NOMO-1 (cell line): ENCODE results near the gene MGAT4B.
A peak's percentile ranks its signal among the peaks of the same experiment; 100 is the strongest.
"Not testable (repeated sequence)": the region's sequence is repeated elsewhere in the genome, so short reads cannot be mapped to it uniquely, and the experiment has no call there.

Experiments
- DNase-seq, 2 experiments: peaks; one replicate each; lab custom pipeline; 2025; ENCODE audit not compliant: unreplicated experiment in 2 of 2; lab: John Stamatoyannopoulos, UW

Gene MGAT4B

DNA sequence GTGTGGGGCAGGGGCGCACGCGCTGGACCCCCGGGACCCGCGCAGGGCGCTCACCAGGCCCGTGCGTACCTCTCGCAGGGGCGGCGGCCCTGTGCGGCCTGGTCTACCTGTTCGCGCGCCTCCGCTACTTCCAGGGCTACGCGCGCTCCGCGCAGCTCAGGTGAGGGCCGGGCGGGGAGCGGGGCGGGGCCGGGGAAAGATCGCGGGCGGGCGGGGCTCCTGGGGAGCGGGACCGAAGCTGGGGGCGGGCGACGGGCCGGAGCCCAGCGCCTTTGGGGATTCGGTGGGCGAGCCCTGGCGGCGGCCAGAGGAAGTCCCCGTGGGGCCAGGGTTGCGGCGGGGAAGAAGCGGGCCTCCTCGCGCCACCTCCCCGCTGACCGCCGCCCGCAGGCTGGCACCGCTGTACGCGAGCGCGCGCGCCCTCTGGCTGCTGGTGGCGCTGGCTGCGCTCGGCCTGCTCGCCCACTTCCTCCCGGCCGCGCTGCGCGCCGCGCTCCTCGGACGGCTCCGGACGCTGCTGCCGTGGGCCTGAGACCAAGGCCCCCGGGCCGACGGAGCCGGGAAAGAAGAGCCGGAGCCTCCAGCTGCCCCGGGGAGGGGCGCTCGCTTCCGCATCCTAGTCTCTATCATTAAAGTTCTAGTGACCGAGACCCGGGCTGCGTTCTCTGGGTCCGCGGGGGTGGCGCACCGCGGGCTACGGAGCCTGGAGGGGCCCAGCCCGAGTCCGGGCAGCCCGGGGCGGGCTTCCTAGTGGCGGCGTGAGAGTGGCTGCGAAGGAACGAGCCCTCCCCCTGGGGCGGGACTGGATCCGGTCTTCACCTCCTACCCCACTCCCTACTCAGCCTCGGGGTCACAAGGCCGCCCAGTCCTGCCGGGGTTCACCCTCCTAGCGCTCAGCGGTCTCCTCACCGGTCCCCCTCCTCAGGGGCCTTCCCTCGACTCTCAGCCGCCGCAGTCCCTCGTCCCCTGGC, 10.5 kb downstream of the MGAT4B start:
- DNase-seq, result peak; percentile 81 to 89

DNA sequence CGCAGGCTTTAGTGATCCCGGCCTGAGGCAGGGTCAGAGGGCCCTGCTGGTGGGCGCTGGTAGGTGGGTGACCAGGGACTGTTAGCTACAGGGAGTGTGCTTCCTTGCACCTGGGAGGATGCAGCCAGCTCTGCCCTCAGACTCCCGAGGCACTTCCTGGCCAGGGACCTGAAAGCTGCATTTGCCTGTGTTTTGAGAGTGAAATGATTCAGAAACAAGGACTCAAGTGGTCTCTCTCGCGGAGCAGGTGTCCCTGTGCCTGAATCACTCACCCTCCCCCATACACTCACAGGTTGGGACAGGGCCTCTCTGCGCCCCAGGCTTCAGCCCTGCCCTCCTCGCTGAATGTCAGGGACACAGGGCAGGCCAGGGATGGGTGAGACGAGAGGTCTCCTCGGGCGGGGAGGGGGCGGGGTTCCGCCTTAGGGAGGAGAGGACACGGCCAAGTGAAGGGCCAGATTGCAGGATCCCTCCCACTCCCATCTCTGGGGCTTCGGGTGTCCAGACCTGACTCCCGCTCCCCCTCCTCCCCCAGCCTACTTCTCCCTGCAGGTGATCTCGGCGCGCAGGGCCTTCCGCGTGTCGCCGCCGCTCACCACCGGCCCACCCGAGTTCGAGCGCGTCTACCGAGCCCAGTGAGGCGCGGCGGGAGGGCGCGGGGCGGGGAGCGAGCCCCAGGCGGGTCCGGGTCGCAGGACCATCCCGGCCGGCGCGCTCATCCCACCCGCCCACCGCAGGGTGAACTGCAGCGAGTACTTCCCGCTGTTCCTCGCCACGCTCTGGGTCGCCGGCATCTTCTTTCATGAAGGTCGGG, 11.4 kb downstream of the MGAT4B start:
- no peak for DNase-seq

DNA sequence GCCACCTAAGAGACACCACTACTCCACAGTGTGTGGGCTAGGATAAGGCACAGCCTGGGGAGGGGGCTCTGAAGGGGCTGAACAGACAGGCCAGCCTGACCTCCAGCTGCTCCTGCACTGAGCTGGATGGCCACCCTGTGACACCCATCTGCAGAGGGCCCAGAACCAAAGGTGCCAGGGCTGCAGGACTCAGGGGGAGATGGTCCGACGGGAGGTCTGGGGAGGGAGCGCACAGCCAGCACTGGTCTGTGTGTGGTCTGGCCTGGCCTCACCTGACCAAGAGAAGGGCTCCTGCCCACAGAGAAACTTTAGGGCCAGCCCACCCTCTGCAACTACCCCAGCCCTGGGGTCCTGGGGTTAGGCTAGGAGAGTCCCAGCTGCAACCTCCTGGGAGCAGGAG, 12.1 kb downstream of the MGAT4B start:
- no peak for DNase-seq

DNA sequence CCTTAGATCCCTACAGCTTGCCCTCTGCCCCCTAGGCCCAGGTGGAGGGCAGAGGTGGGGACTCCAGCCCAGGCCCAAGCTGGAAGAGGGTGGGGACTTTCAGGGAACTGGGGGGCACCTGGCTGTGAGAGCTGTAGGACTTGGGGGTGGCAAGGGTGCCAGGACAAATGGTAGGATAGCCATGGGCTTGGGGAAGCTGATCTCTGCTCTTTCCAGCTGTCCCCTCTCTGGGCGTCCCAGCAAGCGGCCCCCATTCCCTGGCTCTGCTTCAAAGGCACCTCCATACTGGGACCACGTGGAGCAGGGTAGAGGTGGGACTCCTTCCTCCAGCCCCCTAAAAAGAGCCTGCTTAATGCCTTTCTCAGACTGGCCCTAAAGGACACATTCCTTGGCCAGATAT, 12.5 kb downstream of the MGAT4B start:
- no peak for DNase-seq

DNA sequence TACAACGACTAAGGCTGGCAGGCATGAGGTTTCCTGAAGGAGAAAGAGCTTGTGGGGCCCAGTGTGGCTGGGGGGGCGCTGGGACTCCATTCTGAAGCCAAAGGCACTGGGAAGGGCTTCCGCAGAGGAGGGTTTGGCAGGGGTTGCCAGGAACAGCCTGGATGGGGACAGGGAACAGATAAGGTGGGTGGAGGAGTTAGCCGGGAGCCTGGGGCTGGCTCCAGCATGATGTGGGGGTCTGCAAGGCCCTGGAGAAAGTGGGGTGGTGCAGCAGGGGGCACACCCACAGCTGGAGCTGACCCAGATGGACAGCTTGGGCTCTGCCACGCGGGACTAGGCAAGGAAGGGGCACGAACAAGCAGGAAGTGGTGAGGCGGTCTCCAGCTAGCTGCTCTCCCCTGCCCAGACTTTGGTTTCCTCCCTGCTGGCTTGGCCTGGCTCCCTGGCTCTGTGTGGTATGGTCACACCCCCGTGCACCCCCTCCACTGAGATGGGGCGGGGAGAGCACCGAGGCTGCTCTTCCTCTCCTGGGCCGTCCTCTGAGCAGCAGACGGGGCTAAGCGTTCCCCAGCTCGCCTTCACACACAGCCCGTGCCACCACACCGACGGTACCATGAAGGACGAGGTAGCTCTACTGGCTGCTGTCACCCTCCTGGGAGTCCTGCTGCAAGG, 13.1 kb downstream of the MGAT4B start, which contains the start of gene LTC4S:
TSS of gene LTC4S (plus strand) at position 519 of the 672 bp plus-strand sequence. CDS start at position 614, 95 bp downstream.
- DNase-seq, result peak; percentile 87 to 91

DNA sequence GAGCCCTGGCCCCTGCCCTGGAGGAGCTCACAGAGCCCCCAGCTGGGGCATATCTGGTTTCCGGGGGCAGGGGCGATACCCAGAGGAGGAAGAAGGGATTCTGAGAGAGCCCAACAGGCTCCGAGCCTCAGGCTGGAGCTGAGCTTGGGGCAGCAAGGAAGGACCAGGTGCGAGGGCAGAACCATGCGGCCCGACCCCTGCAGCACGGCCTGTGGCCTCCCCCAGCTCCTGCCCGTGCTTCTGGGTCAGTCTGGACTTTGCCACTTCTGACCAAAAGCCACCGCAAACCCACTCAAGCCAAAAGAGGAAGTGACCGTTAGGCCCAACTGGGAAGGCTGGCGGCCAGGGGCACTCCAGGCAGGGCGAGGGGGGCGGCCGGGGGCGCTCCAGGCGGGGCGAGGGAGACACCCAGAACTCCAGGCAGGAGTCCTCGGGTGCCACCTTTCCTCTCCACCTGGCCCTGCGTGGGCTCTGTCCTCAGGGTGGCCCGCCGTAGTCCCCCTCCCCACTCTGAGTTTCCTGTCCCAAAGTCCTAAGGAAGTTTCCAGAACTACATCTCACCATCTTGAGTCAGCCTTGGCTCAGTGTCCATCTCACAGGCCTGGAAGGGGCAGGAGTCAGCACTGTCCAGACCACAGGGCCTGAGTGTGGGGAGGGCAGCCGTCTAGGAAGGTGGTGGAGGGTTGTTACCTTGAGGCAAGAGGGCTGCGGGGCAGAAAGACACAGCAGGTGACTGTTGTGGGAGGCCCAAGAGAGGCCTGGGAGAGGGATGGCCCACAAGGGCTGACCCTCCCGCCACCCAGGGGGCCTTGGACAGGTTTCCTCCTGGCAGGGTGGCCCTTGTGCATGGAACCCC, 13.8 kb downstream of the MGAT4B start:
- DNase-seq, result peak in 1 of 2 experiments; percentile 20

DNA sequence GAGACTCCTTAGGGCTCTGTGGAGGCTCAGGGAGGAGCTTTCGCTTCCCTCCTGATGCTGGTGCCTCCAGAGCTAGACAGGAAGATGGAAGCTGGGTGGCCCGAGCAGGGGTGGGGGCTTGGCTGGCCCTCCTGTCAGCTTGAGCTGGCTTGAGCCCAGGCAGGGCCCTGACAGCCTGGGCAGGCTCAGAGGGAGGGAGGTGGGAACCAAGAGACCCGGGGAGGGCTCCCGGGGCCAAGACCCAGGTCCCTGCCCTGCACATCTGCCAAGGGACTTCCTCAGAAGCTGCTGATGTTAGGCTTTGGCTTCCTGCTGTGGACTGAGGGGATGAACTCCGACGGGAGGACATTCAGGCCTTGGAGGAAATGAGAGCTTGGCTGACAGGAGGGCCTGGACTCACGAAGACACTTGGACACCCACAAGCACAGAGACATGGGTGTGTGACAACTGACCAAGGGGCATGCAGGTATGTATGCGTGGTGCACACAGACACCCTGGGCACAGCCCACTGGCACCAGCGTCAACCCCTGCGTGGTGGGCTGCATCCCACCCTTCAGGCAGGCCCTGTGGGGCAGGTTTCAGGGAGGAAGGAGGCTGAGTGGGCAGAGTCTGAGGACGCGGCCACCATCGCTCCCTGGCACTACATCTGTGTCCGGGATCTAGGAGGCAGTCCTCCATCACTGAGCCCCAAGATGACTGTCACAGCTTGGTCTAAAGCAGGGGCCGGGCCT, 14.6 kb downstream of the MGAT4B start:
- no peak for DNase-seq

DNA sequence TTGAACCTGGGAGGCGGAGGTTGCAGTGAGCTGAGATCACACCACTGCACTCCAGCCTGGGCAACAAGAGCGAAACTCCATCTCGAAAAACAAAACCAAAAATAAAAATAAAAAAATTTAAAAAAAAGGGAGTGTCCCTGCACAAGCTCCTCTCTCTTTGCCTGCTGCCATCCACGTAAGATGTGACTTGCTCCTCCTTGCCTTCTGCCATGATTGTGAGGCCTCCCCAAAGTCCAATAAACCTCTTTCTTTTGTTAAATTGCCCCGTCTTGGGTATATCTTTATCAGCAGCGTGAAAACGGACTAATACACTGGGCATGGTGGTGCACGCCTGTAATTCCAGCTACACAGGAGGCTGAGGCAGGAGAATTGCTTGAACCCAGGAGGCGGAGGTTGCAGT, 17.4 kb downstream of the MGAT4B start:
- not testable (repeated sequence) for DNase-seq

DNA sequence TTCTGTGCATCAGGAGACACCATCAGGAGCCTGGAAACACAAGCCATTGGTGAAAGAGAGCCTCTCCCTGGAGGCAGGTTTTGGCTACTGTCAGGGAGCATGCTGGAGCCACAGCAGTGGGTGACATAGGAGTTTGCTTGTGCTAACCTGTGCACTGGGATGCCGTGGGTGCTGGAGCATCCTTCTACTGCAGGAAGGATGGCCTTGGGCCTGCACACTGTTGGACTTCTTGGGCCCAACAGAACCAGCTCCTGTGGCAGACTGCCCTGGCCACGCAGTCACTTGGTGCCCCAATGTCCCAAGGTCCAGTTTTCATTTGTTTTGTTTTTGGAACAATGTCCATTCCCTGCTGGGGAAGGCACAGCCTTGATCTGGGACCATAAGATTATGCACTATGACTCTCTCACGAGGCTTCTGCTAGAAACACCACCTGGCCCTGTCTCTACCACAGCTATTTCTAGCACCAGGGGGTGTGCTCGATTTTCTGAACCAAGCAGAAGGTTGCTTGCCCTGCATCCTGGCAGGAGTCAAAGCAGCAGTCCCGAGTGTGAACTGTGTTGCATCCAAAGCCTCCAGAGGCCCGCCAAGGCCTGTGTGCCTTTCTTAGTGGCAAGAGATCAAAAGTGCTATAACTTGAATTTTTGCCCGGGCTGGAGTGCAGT, 18.3 kb downstream of the MGAT4B start:
- DNase-seq, result no peak

DNA sequence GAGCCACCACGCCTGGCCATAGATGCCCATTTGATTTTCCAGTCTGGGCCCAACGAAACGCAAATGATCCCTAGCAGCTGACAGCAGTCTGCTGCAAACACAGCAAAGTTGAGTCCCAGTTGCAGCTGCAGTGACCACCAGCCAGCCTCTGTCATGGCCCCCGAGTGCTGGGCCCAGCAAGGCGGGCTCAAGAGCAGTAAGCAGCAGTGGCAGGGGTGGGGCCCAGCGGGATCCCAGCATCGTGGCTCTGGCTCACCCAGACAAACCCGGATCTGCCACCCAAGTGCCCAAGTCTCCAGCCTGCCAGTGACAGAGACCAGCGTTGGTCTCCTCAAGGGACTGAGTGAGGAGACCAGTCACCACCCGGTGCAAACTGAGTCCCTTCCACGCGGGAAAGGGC, 19.8 kb downstream of the MGAT4B start:
- DNase-seq, result no peak

DNA sequence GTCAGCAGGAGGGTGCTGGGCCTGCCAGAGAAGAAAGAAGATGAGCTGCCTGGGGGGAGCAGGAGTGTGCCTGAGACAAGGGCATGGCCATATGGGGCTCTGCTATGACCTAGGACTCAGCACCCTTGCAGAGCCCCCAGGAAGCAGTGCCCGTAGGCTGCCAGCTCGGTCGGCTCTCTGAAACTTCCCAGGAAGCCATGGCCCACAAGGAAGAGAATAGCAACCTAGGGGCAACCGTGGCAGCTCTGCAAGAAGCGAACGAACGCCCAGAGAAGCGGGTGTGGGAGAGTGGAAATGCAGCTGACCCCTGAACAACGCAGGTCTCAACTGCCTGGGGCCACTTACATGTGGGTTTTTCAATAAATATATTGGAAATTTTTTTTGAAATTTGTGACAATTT, 23.5 kb downstream of the MGAT4B start:
- DNase-seq, result no peak

DNA sequence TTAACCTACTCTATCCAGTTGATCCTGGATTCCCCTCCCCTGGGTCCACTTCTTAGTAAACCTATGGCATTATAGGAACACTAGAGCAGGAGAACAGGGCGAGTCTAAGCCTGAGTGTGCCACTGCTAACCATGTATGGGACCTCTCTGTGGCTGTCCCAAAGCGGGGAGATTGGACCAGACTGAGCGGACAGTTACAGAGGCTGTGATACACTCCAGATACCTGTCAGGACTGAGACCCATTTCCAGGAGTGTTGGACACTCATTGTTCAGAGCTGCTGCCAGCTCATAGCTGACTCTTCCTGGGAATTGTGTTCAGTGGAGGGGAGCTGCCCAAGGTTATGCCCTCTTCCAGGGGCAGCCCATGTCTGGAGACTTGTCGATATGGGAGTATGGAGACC, 24.8 kb downstream of the MGAT4B start:
- no peak for DNase-seq

DNA sequence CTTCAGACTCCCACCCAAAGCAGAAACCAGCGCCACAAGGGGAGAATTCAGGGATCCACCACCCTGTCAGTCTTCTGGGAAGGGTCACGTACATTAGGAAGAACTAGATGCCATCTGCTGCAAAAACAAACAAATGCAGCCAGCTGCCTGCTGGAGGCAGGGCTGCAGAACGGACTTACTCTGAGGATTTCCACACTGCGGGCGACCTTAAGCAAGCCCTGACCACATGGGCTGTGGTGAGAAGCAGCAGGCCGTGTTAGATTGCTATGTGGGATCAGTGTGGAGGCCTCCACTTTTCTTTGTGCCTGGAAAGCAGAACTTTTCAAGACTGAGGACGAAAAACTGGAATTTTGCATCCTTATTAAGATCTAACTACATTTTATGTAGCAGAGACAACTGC, 26.3 kb downstream of the MGAT4B start:
- DNase-seq, result peak; percentile 70 to 84

DNA sequence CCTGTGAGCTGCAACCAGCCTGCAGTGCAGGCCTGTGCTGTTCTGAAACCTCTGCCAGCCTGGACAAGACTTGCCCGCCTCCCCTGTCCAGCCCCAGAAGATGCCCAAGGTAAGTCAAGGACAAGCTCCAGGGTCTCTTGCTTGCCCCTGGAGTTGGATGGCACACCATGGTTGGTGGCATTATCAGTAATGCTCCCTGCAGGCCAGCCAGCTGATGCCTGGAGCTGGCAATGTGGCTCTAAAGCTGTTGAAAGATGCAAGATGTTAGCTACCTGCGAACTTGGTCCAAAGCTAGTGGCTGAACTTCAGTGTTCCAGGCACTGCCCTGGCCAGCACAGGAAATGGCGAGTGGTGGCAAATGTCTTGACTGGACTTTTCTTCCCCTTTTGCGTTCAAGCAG, 26.8 kb downstream of the MGAT4B start:
- no peak for DNase-seq

DNA sequence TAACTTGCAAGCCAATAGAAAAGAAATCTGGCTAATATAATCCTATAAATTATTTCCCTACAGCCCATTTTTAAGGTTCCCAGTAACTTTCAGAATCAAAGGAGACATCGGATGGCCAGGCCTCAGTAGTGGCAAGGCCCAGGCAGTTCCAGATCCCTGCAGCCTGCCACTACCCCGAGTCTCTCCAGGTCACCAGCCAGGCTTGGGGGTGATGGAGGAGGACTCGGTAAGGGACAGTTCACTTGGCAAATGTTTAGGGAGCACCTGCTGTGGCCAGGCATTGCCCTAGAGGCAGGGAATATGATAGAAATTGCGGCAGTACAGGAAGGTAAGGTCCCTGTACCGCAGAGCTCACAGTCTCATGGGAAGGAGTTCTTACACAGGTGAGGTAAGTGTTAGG, 28.1 kb downstream of the MGAT4B start:
- DNase-seq, result no peak

DNA sequence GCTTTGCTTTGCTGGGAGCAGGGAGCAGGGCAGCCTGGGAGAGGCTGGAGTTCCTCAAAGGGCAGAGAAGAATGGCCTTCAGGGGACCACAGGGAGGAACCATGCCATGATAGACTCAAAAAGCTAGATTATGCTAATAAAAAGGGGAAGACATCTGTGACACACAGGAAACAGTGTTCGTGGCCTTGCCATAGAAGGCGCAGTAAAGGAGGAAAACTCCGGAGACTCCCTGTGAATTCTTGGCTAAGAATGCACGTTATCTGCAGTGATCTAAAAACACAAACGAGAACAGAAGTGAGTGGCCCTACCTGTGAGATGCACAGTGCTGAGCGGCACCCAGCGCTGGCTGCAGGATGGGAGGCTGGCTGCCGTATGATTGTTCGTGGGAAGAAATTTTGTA, 28.8 kb downstream of the MGAT4B start:
- DNase-seq, result peak in 1 of 2 experiments; percentile 47

DNA sequence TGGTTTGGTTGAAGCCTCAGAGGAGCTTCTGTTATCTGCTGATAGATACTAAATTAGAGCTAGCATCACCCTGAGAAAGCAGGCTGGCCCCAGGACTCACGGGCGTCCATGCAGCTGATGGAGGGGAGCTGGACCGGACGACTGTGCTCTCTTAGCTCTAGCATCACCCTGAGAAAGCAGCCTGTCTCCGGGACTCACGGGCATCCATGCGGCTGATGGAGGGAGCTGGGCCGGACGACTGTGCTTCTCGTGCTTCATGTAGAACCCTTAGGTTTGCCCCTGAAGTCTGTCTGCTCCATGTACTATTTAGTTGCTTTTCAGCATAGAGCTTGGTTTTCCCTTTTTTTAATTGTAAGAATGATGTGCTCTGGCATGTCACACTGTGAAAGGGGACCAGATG, 29.2 kb downstream of the MGAT4B start:
- DNase-seq, result no peak

DNA sequence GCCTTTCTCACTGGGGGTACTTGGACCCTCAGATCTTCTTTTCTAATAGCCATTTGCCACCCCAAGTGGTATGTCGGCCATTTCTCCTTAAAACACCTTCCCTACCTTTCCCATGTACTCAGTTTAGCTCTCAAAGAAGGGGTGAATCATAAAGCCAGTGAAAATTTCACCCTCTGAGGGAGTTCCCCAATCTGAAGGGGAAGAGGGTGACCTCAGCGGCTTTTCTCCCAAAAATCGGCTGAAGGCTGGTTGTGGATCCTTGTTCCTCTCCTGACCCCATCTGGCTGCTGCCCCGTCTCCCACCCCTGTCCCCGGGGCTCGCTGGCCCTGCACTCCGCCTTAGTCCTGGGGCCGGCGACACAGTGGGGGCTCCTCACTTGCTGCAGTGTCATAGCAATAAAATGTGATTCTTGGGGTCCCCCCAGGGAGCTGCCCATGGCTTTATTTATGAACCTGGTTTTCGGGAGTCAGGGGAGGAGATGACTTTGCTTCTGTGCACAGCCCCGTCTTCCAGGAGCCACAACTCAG, 30.2 kb downstream of the MGAT4B start:
- DNase-seq, result no peak

DNA sequence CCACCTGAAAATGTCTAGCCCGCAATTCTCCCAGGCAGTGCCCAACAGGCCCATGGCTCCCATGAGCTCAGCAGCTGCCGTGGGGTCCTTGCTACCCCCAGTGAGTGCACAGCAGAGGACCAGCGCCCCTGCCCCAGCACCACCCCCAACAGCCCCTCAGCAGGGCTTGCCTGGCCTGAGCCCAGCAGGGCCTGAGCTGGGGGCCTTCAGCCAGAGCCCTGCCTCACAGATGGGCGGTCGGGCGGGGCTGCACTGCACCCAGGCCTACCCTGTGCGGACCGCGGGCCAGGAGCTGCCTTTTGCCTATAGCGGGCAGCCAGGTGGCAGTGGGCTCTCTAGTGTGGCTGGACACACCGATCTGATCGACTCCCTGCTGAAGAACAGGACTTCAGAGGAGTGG, 32.2 kb downstream of the MGAT4B start:
- DNase-seq, result no peak
